SIG-M5 treated with dmso at 0.1 percent for 504 hours (cell line): ENCODE results near the gene MYZAP.

ENCODE experiments used
- DNase-seq: peaks from one replicate; lab custom pipeline; 2025; ENCODE audit not compliant: unreplicated experiment; lab: John Stamatoyannopoulos, UW

The MYZAP gene

GRCh38 chr15:57656434-57656833, 64.7 kb downstream of the MYZAP start:
- DNase-seq: no peak

- no peak for DNase-seq
These were observed 65.9 kb downstream of the MYZAP start for GRCh38 chr15:57657619-57658018.

GRCh38 chr15:57662091-57662744, 70.5 kb downstream of the MYZAP start:
- no peak for DNase-seq

GRCh38 chr15:57662802-57663201, 71.1 kb downstream of the MYZAP start:
- DNase-seq: no peak

GRCh38 chr15:57663262-57663661, 71.6 kb downstream of the MYZAP start:
- no peak for DNase-seq

- DNase-seq: no peak
These were observed 73.5 kb downstream of the MYZAP start for GRCh38 chr15:57665194-57665593.

- DNase-seq: no peak
These were observed 74.2 kb downstream of the MYZAP start for GRCh38 chr15:57665939-57666338.

- no peak for DNase-seq
These were observed 75.6 kb downstream of the MYZAP start for GRCh38 chr15:57667171-57667849.

GRCh38 chr15:57668016-57668415, 76.3 kb downstream of the MYZAP start:
- no peak for DNase-seq

- DNase-seq: no peak
These were observed 79.9 kb downstream of the MYZAP start for GRCh38 chr15:57671636-57672035.

- DNase-seq: peak; percentile 6
These were observed 83.9 kb downstream of the MYZAP start for GRCh38 chr15:57675481-57676181.

- no peak for DNase-seq
These were observed 84.9 kb downstream of the MYZAP start for GRCh38 chr15:57676585-57676984.

GRCh38 chr15:57677204-57677603, 85.5 kb downstream of the MYZAP start:
- no peak for DNase-seq

GRCh38 chr15:57680021-57680420, 88.3 kb downstream of the MYZAP start:
- DNase-seq: no peak

GRCh38 chr15:57681011-57681410, 89.3 kb downstream of the MYZAP start:
- DNase-seq: no peak

GRCh38 chr15:57683481-57683880, 91.8 kb downstream of the MYZAP start:
- DNase-seq: no peak

- no peak for DNase-seq
These were observed 92.9 kb downstream of the MYZAP start for GRCh38 chr15:57684491-57685151.

- DNase-seq: no peak
These were observed 93.8 kb downstream of the MYZAP start for GRCh38 chr15:57685306-57686095.

GRCh38 chr15:57686657-57687056, 95.0 kb downstream of the MYZAP start:
- DNase-seq: no peak

- DNase-seq: no peak
These were observed 98.8 kb downstream of the MYZAP start for GRCh38 chr15:57690341-57690966.
